WERI-Rb-1 (cell line): Measurements from ENCODE around the gene LHPP.

Experiments used
- DNase-seq: peaks from one replicate; pipeline ENCODE4 v3.0.0-alpha.2; 2020
- H3K27ac ChIP-seq: fragments of 250-450 bp; sonication (Bioruptor Pico); 2 replicates; pipeline ENCODE4 v1.5.1; 2020; ENCODE audit warnings: mild to moderate bottlenecking, moderate library complexity
- H3K27me3 ChIP-seq: fragments of 250-450 bp; sonication (Bioruptor Pico); 2 replicates; pipeline ENCODE4 v1.5.1; 2021; ENCODE audit warnings: mild to moderate bottlenecking, low read depth, moderate library complexity; ENCODE audit not compliant: insufficient read depth, severe bottlenecking
- H3K36me3 ChIP-seq: fragments of 250-450 bp; sonication (Bioruptor Pico); 2 replicates; pipeline ENCODE4 v1.5.1; 2020; ENCODE audit warnings: mild to moderate bottlenecking, moderate library complexity
- H3K4me3 ChIP-seq: 2 replicates; pipeline ENCODE4 v1.5.1; 2011; ENCODE audit warnings: low read depth, mild to moderate bottlenecking, control low read depth, low read length
- H3K9me3 ChIP-seq: fragments of 250-450 bp; sonication (Bioruptor Pico); 2 replicates; pipeline ENCODE4 v1.5.1; 2021; ENCODE audit warnings: mild to moderate bottlenecking, moderate library complexity; ENCODE audit not compliant: severe bottlenecking
- TF ChIP-seq, protein P1 (sequence below): IDR thresholded peaks from 2 replicates; pipeline ENCODE4 v1.5.1; 2011; ENCODE audit warnings: low read depth, mild to moderate bottlenecking, control low read depth, inconsistent platforms, low read length

LHPP gene

GRCh38 chr10:124455441-124455840 lies 6.2 kb upstream of the LHPP start:
- Histone ChIP-seq H3K36me3 (no peaks in the 10 kb centered on the region), H3K27me3 (peaks cover 11% of the 10 kb centered on the region), H3K4me3 (no peak overlapping the region), H3K27ac (no peak overlapping the region), H3K9me3 (no peaks in the 10 kb centered on the region)
- TF ChIP-seq, protein P1, sequence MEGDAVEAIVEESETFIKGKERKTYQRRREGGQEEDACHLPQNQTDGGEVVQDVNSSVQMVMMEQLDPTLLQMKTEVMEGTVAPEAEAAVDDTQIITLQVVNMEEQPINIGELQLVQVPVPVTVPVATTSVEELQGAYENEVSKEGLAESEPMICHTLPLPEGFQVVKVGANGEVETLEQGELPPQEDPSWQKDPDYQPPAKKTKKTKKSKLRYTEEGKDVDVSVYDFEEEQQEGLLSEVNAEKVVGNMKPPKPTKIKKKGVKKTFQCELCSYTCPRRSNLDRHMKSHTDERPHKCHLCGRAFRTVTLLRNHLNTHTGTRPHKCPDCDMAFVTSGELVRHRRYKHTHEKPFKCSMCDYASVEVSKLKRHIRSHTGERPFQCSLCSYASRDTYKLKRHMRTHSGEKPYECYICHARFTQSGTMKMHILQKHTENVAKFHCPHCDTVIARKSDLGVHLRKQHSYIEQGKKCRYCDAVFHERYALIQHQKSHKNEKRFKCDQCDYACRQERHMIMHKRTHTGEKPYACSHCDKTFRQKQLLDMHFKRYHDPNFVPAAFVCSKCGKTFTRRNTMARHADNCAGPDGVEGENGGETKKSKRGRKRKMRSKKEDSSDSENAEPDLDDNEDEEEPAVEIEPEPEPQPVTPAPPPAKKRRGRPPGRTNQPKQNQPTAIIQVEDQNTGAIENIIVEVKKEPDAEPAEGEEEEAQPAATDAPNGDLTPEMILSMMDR = no peak
- no peak for DNase-seq

- no peak for DNase-seq
- TF ChIP-seq, protein P1 = no peak
- Histone ChIP-seq H3K27ac (no peak overlapping the region), H3K27me3 (no peaks in the 10 kb centered on the region), H3K36me3 (no peaks in the 10 kb centered on the region), H3K4me3 (no peak overlapping the region), H3K9me3 (no peaks in the 10 kb centered on the region)
These were observed 3.1 kb upstream of the LHPP start for GRCh38 chr10:124458473-124458872.

- H3K27ac ChIP-seq = no peak overlapping the region
- no peaks in the 10 kb centered on the region for H3K9me3 ChIP-seq
- no peak for DNase-seq
- no peaks in the 10 kb centered on the region for H3K27me3 ChIP-seq
- H3K36me3 ChIP-seq = no peaks in the 10 kb centered on the region
- H3K4me3 ChIP-seq = no peak overlapping the region
- TF ChIP-seq, protein P1 = no peak
These were observed 2.7 kb upstream of the LHPP start for GRCh38 chr10:124458889-124459288.

GRCh38 chr10:124459395-124459794 lies 2.2 kb upstream of the LHPP start:
- no peak overlapping the region for H3K4me3 ChIP-seq
- H3K27ac ChIP-seq = no peak overlapping the region
- no peaks in the 10 kb centered on the region for H3K36me3 ChIP-seq
- DNase-seq = no peak
- H3K27me3 ChIP-seq = no peaks in the 10 kb centered on the region
- TF ChIP-seq, protein P1 = no peak
- H3K9me3 ChIP-seq = no peaks in the 10 kb centered on the region

GRCh38 chr10:124460144-124460543 lies 1.5 kb upstream of the LHPP start:
- no peak overlapping the region for H3K27ac ChIP-seq
- H3K36me3 ChIP-seq = no peaks in the 10 kb centered on the region
- no peaks in the 10 kb centered on the region for H3K9me3 ChIP-seq
- H3K27me3 ChIP-seq = no peaks in the 10 kb centered on the region
- no peak for DNase-seq
- H3K4me3 ChIP-seq = no peak overlapping the region
- TF ChIP-seq, protein P1 = no peak

- TF ChIP-seq, protein P1 = no peak
- peak overlapping the region; percentile 87; the same call in 1 of the 2 replicates for H3K27ac ChIP-seq
- no peak for DNase-seq
- no peaks in the 10 kb centered on the region for H3K27me3 ChIP-seq
- no peaks in the 10 kb centered on the region for H3K9me3 ChIP-seq
- H3K4me3 ChIP-seq = peak overlapping the region; percentile 57
- no peaks in the 10 kb centered on the region for H3K36me3 ChIP-seq
These were observed 699 bp downstream of the LHPP start for GRCh38 chr10:124462348-124462695.
